Camera-type eye (tissue), 1 donor: ENCODE results near the gene AQP12B. TPM values are rescaled to one million over a fixed set of nuclear protein-coding genes. Genes with fewer than 3 reads are reported as not detected.

Experiments used
- total RNA-seq: library from RNA; depleted of rRNA; stranded (reverse); fragments of >200 nt; gene quantifications from one replicate; pipeline ENCODE4 v1.2.3, GENCODE V29; 2014

AQP12B gene, protein sequence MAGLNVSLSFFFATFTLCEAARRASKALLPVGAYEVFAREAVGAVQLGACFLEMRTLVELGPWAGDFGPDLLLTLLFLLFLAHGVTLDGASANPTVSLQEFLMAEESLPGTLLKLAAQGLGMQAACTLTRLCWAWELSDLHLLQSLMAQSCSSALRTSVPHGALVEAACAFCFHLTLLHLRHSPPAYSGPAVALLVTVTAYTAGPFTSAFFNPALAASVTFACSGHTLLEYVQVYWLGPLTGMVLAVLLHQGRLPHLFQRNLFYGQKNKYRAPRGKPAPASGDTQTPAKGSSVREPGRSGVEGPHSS
- total RNA-seq: not detected

DNA sequence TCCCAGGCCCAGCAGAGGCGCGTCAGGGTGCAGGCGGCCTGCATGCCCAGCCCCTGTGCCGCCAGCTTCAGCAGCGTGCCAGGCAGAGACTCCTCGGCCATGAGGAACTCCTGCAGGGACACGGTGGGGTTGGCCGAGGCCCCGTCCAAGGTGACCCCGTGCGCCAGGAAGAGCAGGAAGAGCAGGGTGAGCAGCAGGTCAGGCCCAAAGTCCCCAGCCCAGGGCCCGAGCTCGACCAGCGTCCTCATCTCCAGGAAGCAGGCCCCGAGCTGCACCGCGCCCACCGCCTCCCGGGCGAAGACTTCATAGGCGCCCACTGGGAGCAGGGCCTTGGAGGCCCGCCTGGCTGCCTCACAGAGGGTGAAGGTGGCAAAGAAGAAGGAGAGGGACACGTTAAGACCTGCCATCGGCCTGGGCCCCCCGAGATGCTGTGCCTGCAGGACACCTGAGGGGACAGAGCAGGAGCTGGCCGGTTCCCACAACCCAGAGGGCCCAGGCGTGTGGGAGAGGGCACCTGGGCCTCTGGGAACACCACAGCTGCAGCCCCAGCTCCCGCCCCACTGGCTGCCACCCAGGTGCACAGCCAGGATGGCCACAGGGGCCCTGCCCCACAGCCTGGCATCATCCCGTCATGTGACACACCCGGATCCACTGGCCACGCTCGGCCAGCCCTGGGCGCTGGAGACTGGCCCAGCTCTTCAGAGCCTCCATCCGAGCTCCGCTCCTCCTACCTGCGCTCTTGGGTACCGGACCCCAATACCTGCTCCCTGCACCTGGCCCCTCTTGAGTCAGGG lies at the start of gene AQP12B:
Gene AQP12B (minus strand): TSS at position 455 of the 794 bp plus-strand sequence. CDS start 48 bp downstream, at position 407.

DNA sequence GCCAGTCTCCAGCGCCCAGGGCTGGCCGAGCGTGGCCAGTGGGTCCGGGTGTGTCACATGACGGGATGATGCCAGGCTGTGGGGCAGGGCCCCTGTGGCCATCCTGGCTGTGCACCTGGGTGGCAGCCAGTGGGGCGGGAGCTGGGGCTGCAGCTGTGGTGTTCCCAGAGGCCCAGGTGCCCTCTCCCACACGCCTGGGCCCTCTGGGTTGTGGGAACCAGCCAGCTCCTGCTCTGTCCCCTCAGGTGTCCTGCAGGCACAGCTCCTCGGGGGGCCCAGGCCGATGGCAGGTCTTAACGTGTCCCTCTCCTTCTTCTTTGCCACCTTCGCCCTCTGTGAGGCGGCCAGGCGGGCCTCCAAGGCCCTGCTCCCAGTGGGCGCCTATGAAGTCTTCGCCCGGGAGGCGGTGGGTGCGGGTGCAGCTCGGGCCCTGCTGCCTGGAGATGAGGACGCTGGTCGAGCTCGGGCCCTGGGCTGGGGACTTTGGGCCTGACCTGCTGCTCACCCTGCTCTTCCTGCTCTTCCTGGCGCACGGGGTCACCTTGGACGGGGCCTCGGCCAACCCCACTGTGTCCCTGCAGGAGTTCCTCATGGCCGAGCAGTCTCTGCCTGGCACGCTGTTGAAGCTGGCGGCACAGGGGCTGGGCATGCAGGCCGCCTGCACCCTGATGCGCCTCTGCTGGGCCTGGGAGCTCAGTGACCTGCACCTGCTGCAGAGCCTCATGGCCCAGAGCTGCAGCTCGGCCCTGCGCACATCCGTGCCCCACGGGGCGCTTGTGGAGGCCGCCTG lies 9.1 kb upstream of the AQP12B start, which contains the start of gene AQP12A:
Gene AQP12A (plus strand): TSS at position 236 of the 790 bp plus-strand sequence. CDS start 48 bp downstream, at position 284.

Other genes starting within 250 kb of the AQP12B start
- 51.4 TPM for gene GPC1, start 247.2 kb downstream of the AQP12B start, total RNA-seq
- gene ANKMY1, start 124.9 kb downstream of the AQP12B start, total RNA-seq: 13.5 TPM
- gene DUSP28, start 122.5 kb downstream of the AQP12B start, total RNA-seq: 6.6 TPM
- gene RNPEPL1, start 114.4 kb downstream of the AQP12B start, total RNA-seq: 25.6 TPM
- gene CAPN10, start 96.2 kb downstream of the AQP12B start, total RNA-seq: 31.4 TPM
- 1.2 TPM for gene GPR35, start 57.4 kb downstream of the AQP12B start, total RNA-seq
- gene AQP12A, start 9.0 kb upstream of the AQP12B start, total RNA-seq: not detected
- 133 TPM for gene KIF1A, start 137.3 kb upstream of the AQP12B start, total RNA-seq
- not detected for gene AGXT, start 185.9 kb upstream of the AQP12B start, total RNA-seq
- 0.77 TPM for gene MAB21L4, start 213.3 kb upstream of the AQP12B start, total RNA-seq
- gene CROCC2, start 223.5 kb upstream of the AQP12B start, total RNA-seq: 0.16 TPM